Ishikawa (cell line): ENCODE measurements around the gene FEV.

Experiments
- CEBPB ChIP-seq: IDR thresholded peaks from 2 replicates; pipeline ENCODE4 v1.6.1; 2012
- EP300 ChIP-seq: IDR thresholded peaks from 2 replicates; pipeline ENCODE4 v1.6.1; 2012; ENCODE audit warnings: borderline replicate concordance
- FOXM1 ChIP-seq: IDR thresholded peaks from 2 replicates; pipeline ENCODE4 v1.6.1; 2012; ENCODE audit warnings: low read depth, borderline replicate concordance
- RAD21 ChIP-seq: IDR thresholded peaks from 2 replicates; pipeline ENCODE4 v1.6.1; 2012; ENCODE audit warnings: low read depth
- TCF12 ChIP-seq: IDR thresholded peaks from 2 replicates; pipeline ENCODE4 v1.6.1; 2012; ENCODE audit warnings: low read depth
- TF ChIP-seq, protein P1 (sequence below): IDR thresholded peaks from 2 replicates; pipeline ENCODE4 v1.6.1; 2012; ENCODE audit warnings: low read depth, mild to moderate bottlenecking

DNA sequence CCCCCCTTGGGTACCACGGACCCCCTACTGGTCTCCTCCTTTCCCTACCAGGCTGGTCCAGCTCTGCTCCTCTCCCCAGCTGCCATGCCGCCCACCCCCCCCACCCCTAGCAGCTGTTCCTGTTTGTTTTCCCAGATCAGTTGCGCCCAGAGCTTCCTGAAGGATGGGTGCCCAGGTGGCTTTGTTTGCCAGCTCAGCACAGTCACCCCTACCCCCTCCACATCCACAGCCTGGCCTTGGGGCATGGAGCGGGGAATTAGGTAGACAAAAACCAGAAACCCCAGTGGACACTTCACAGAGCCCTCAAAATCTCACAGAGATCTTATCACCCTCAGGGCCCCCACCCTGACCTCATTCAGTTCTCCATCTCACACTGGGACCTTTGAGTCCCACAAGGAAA is 12.0 kb upstream of the FEV start:
- TF ChIP-seq TCF12 (no peak), RAD21 (no peak), EP300 (no peak), CEBPB (no peak), FOXM1 (no peak)
- TF ChIP-seq, protein P1, sequence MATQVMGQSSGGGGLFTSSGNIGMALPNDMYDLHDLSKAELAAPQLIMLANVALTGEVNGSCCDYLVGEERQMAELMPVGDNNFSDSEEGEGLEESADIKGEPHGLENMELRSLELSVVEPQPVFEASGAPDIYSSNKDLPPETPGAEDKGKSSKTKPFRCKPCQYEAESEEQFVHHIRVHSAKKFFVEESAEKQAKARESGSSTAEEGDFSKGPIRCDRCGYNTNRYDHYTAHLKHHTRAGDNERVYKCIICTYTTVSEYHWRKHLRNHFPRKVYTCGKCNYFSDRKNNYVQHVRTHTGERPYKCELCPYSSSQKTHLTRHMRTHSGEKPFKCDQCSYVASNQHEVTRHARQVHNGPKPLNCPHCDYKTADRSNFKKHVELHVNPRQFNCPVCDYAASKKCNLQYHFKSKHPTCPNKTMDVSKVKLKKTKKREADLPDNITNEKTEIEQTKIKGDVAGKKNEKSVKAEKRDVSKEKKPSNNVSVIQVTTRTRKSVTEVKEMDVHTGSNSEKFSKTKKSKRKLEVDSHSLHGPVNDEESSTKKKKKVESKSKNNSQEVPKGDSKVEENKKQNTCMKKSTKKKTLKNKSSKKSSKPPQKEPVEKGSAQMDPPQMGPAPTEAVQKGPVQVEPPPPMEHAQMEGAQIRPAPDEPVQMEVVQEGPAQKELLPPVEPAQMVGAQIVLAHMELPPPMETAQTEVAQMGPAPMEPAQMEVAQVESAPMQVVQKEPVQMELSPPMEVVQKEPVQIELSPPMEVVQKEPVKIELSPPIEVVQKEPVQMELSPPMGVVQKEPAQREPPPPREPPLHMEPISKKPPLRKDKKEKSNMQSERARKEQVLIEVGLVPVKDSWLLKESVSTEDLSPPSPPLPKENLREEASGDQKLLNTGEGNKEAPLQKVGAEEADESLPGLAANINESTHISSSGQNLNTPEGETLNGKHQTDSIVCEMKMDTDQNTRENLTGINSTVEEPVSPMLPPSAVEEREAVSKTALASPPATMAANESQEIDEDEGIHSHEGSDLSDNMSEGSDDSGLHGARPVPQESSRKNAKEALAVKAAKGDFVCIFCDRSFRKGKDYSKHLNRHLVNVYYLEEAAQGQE, result no peak
